Measurements from ENCODE around the gene PEX14.
"Not testable (repeated sequence)": the region's sequence is repeated elsewhere in the genome, so short reads cannot be mapped to it uniquely, and the experiment has no call there.

PEX14 gene

GRCh38 chr1:10497109-10497508 lies 22.4 kb downstream of the PEX14 start:
- H3K4me2 ChIP-seq (ENCODE audit: low read length) = no peak overlapping the region
- no peak overlapping the region for H3K27ac ChIP-seq
- no peak overlapping the region for H3K9ac ChIP-seq
- no peaks in the 10 kb centered on the region for H3K9me3 ChIP-seq (ENCODE audit: control insufficient read depth, low read length)
- H3K4me1 ChIP-seq = peaks cover 5% of the 10 kb centered on the region
- no peak overlapping the region for H2AFZ ChIP-seq
- no peak for TF ChIP-seq CTCF (IDR thresholded peaks at IDR 0.05)
- no peaks in the 10 kb centered on the region for H3K36me3 ChIP-seq (ENCODE audit: control insufficient read depth, insufficient read depth, low read length)
- H3K27me3 ChIP-seq (ENCODE audit: control insufficient read depth, insufficient read depth, low read length) = no peaks in the 10 kb centered on the region
- no peak overlapping the region for H3K4me3 ChIP-seq (ENCODE audit: low read depth, low read length)
- peaks cover 12% of the 10 kb centered on the region for H3K79me2 ChIP-seq

DNA sequence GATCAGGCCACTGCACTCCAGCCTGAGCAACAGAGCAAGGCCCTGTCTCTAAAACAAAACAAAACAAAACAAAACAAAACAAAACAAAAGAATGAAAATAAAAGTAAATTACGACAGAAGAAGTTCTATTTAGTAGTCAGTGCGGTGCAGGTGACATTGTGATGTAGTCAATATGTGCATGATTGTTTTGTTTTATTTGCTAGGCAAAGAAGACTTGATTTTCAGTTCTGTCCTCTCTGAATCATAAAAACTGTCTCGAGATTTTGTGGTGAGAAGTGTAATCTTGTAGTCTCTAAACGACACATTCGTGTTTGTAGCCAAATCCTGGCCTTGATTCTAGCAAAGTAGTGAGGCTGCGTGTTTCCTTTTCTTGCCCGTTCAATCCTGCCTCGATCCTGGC lies 23.5 kb downstream of the PEX14 start:
- no peak overlapping the region for H3K4me3 ChIP-seq (ENCODE audit: low read depth, low read length)
- H2AFZ ChIP-seq = no peak overlapping the region

GRCh38 chr1:10502206-10502605 lies 27.5 kb downstream of the PEX14 start:
- no peaks in the 10 kb centered on the region for H3K9me3 ChIP-seq (ENCODE audit: control insufficient read depth, low read length)
- no peak overlapping the region for H2AFZ ChIP-seq
- no peak overlapping the region for H3K9ac ChIP-seq
- H3K27me3 ChIP-seq (ENCODE audit: control insufficient read depth, insufficient read depth, low read length) = no peaks in the 10 kb centered on the region
- H3K4me2 ChIP-seq (ENCODE audit: low read length) = no peak overlapping the region
- TF ChIP-seq CTCF (IDR thresholded peaks at IDR 0.05) = no peak
- peaks cover 7% of the 10 kb centered on the region for H3K79me2 ChIP-seq
- H3K36me3 ChIP-seq (ENCODE audit: control insufficient read depth, insufficient read depth, low read length) = no peaks in the 10 kb centered on the region
- no peak overlapping the region for H3K27ac ChIP-seq
- no peak overlapping the region for H3K4me3 ChIP-seq (ENCODE audit: low read depth, low read length)
- no peaks in the 10 kb centered on the region for H3K4me1 ChIP-seq

More for the DNA sequence above, 23.5 kb downstream of the PEX14 start:
- no peaks in the 10 kb centered on the region for H3K36me3 ChIP-seq (ENCODE audit: control insufficient read depth, insufficient read depth, low read length)
- H3K4me1 ChIP-seq = peaks cover 5% of the 10 kb centered on the region
- no peak overlapping the region for H3K9ac ChIP-seq
- H3K9me3 ChIP-seq (ENCODE audit: control insufficient read depth, low read length) = no peaks in the 10 kb centered on the region
- H3K4me2 ChIP-seq (ENCODE audit: low read length) = no peak overlapping the region
- H3K27me3 ChIP-seq (ENCODE audit: control insufficient read depth, insufficient read depth, low read length) = no peaks in the 10 kb centered on the region
- no peak for TF ChIP-seq CTCF (IDR thresholded peaks at IDR 0.05)
- no peak overlapping the region for H3K27ac ChIP-seq
- peaks cover 12% of the 10 kb centered on the region for H3K79me2 ChIP-seq

- Histone ChIP-seq H3K9ac (no peak overlapping the region), H2AFZ (no peak overlapping the region), H3K27me3 (ENCODE audit: control insufficient read depth, insufficient read depth, low read length) (no peaks in the 10 kb centered on the region), H3K79me2 (peaks cover 10% of the 10 kb centered on the region), H3K36me3 (ENCODE audit: control insufficient read depth, insufficient read depth, low read length) (no peaks in the 10 kb centered on the region), H3K4me2 (ENCODE audit: low read length) (no peak overlapping the region), H3K9me3 (ENCODE audit: control insufficient read depth, low read length) (no peaks in the 10 kb centered on the region), H3K27ac (no peak overlapping the region), H3K4me3 (ENCODE audit: low read depth, low read length) (no peak overlapping the region), H3K4me1 (no peaks in the 10 kb centered on the region)
- TF ChIP-seq CTCF (IDR thresholded peaks at IDR 0.05) = no peak
These were observed 29.5 kb downstream of the PEX14 start for GRCh38 chr1:10504249-10504648.

GRCh38 chr1:10506046-10506676 lies 31.4 kb downstream of the PEX14 start:
- peaks cover 10% of the 10 kb centered on the region for H3K79me2 ChIP-seq
- H3K4me3 ChIP-seq (ENCODE audit: low read depth, low read length); H3K27ac ChIP-seq; H3K4me1 ChIP-seq; H2AFZ ChIP-seq; H3K9ac ChIP-seq; H3K36me3 ChIP-seq (ENCODE audit: control insufficient read depth, insufficient read depth, low read length); H3K27me3 ChIP-seq (ENCODE audit: control insufficient read depth, insufficient read depth, low read length); H3K9me3 ChIP-seq (ENCODE audit: control insufficient read depth, low read length); H3K4me2 ChIP-seq (ENCODE audit: low read length): not testable (repeated sequence)
